Activated naive CD4-positive, alpha-beta T cell treated with anti-CD3 and anti-CD28 coated beads, Interleukin-2, amount 50 U/mL, for 72 hours (primary cell): Measurements from ENCODE around the gene ARHGEF26. TPM values are rescaled to one million over a fixed set of nuclear protein-coding genes. Genes with fewer than 3 reads are reported as not detected.
A peak's percentile ranks its signal among the peaks of the same experiment; 100 is the strongest.

Experiments used
- ATAC-seq, 2 donors: fragments of 150-1000 bp; cut with Tn5 transposase; 2 replicates each; pipeline ENCODE4 v1.10.0; 2021; ENCODE audit warnings: mild to moderate bottlenecking in 2 of 2, moderate library complexity in 2 of 2
- DNase-seq, 2 donors: peaks; one replicate each; pipeline ENCODE4 v3.0.0; 2021 to 2022; ENCODE audit warnings: low spot score in 2 of 2
- H3K27ac Mint-ChIP-seq, 2 donors: one replicate each; pipeline ENCODE4 v1.8.0; 2022; ENCODE audit warnings: mild to moderate bottlenecking in 2 of 2, mixed read lengths in 2 of 2
- H3K36me3 Mint-ChIP-seq, 2 donors: one replicate each; pipeline ENCODE4 v1.8.0; 2022; ENCODE audit warnings: mixed read lengths in 2 of 2
- H3K9me3 Mint-ChIP-seq, 2 donors: one replicate each; pipeline ENCODE4 v1.8.0; 2022; ENCODE audit warnings: mixed read lengths in 2 of 2
- total RNA-seq, 2 donors: library from RNA; stranded (reverse); gene quantifications; one replicate each; pipeline ENCODE4 v1.2.3, GENCODE V29; 2022

The ARHGEF26 gene
- total RNA-seq, 2 donors from 2014 or later = 0.19 TPM; not detected in 1

DNA sequence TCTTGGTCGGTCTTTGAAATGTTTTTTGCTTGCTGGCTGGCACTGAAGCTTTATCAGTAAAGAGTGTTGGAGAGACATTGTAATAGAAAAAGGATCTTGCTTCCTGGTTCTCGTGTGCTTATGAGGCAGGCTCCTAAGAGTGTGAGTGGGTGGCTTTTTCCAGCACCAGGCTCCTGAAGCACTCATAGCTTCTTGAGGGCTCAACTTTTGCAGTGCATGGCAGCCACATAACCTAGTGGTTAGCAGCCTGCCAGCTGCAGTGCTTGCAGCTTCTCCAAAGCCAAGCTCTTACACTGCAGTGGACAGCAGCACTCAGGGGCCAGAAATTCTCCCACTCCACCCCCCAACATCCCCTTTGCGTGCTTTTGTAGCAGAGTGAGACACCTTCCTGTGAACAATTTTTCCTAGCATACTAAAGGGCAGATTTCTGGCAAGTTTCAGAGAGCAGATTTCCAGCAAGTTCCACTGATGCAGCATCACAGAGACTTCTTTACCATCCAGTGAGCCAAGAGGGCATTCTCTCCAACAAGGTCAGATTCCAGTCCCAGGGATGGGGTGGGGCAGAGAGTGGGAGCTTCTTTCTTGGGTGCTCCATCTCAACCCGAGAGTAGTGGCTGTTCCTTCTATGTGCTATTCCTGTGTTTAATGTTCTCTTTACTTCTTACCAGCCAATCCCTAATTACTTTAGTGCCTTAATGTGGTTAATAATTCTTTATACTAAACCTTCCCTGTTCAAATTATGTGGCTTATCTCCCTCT is 15.8 kb upstream of the ARHGEF26 start:
- Mint-ChIP-seq H3K27ac (no peak overlapping the region), H3K9me3 (no peaks in the 10 kb centered on the region), H3K36me3 (no peaks in the 10 kb centered on the region)
- ATAC-seq (no peak), DNase-seq (no peak)

GRCh38 chr3:154111365-154111935 is 9.7 kb upstream of the ARHGEF26 start:
- Mint-ChIP-seq H3K9me3 (no peaks in the 10 kb centered on the region), H3K36me3 (no peaks in the 10 kb centered on the region), H3K27ac (no peak overlapping the region)
- ATAC-seq (no peak), DNase-seq (no peak)

DNA sequence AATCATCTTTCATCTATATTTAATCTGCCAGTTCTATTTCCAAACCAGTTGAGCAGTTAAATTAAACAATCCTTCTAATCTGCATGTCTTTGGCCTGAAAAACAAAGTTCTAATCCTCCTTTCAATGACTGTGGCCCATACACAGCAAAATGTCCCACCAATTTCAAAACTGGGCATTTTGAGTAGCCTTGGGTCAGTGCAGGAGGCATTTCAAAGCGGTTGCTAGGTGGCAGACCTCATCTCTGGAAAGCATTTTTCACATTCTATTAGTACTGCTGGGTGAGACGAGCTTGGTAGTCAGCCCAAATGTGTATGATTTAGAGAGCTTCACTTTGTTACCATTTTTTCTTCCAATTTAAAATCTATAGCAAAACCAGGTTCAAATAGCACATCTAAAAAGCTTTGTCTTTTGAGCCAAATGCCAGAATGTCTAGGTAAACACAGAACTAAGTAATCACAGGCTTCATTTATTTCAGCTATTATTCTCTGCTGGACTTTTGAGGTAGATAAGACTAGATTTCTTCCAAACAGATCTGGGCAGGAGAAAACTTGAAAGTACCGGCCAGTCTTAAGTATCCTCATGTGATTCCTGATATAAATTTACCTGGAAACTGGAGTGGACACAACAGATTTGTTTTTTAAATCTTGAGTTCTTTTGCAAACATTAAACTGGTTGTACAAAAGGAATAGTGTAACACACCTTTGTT is 8.9 kb upstream of the ARHGEF26 start:
- Mint-ChIP-seq H3K36me3 (no peaks in the 10 kb centered on the region), H3K27ac (no peak overlapping the region), H3K9me3 (no peaks in the 10 kb centered on the region)
- DNase-seq = no peak
- ATAC-seq = no peak

DNA sequence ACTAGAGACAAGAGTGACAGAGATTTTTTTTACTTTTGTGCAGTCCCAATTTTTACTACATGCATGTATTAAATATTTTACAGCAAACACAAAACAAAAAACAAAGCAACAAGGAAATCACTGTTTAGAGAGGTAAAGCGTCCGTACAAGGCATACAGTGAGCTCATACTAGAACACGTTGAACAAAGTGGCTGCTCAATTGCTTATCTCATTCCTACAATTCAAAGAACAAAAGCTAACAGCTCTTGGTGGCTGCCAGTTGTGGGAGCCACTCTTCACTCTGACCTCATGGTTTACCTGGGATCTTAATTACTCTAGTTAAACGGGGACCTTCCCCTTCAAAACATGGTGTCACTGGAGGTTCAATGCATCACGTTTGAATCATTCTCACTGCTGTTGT is 7.6 kb upstream of the ARHGEF26 start:
- Mint-ChIP-seq H3K36me3 (no peaks in the 10 kb centered on the region), H3K9me3 (no peaks in the 10 kb centered on the region), H3K27ac (no peak overlapping the region)
- ATAC-seq (no peak), DNase-seq (no peak)

GRCh38 chr3:154115332-154115731 is 5.9 kb upstream of the ARHGEF26 start:
- no peak overlapping the region for H3K27ac Mint-ChIP-seq
- peaks cover 0 to 4% of the 10 kb centered on the region in 2 donors for H3K36me3 Mint-ChIP-seq
- no peaks in the 10 kb centered on the region for H3K9me3 Mint-ChIP-seq
- ATAC-seq = no peak
- no peak for DNase-seq

- no peak for ATAC-seq
- Mint-ChIP-seq H3K27ac (no peak overlapping the region), H3K9me3 (no peaks in the 10 kb centered on the region), H3K36me3 (peaks cover 6 to 8% of the 10 kb centered on the region in 2 donors)
- no peak for DNase-seq
Measured at GRCh38 chr3:154119951-154120350, 1.2 kb upstream of the ARHGEF26 start.

- DNase-seq = peak in 1 of 2 donors; percentile 28
- H3K9me3 Mint-ChIP-seq = no peaks in the 10 kb centered on the region
- peak; percentile 34 to 58 for ATAC-seq
- peaks cover 6 to 8% of the 10 kb centered on the region in 2 donors for H3K36me3 Mint-ChIP-seq
- H3K27ac Mint-ChIP-seq = no peak overlapping the region
Measured at GRCh38 chr3:154121701-154122551, 736 bp downstream of the ARHGEF26 start.

- no peaks in the 10 kb centered on the region for H3K9me3 Mint-ChIP-seq
- peaks cover 6 to 8% of the 10 kb centered on the region in 2 donors for H3K36me3 Mint-ChIP-seq
- DNase-seq (no peak), ATAC-seq (no peak)
- no peak overlapping the region for H3K27ac Mint-ChIP-seq
Measured at GRCh38 chr3:154122552-154122911, 1.3 kb downstream of the ARHGEF26 start.

GRCh38 chr3:154122912-154123559 is 1.8 kb downstream of the ARHGEF26 start:
- DNase-seq = no peak
- no peak for ATAC-seq
- no peak overlapping the region for H3K27ac Mint-ChIP-seq
- peaks cover 6 to 8% of the 10 kb centered on the region in 2 donors for H3K36me3 Mint-ChIP-seq
- H3K9me3 Mint-ChIP-seq = no peaks in the 10 kb centered on the region

GRCh38 chr3:154123906-154124305 is 2.7 kb downstream of the ARHGEF26 start:
- H3K9me3 Mint-ChIP-seq = no peaks in the 10 kb centered on the region
- peaks cover 6 to 8% of the 10 kb centered on the region in 2 donors for H3K36me3 Mint-ChIP-seq
- H3K27ac Mint-ChIP-seq = no peak overlapping the region
- ATAC-seq = no peak
- DNase-seq = no peak

DNA sequence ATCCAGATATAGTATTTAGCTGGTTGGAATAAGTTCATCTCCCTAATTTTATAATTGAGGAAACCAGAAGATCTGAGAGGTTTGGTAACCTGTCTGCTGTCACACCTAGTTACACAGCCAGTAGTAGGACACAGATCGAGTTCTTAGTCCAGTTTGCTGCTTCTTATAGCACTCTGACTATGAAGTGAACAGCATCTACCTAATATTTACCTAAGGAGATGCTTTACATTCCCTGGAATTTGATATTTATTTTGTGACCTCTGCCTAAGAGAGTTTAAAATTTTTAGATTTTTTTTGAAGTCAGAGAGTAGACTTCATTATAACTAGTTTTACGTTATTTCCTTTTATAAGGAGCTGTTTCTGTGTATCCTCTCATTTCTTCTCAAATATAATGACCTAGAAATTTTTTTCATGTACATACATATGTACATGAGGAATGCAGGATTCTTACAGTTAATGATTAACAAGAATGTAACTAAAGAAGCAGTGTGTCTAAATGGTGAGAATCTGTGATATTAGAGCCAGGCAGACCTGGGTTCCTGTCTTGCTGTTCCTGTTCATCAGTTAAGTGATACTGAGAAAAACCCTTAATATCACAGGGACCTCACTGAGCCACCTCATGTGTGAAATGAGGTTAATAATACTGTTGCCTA is 4.3 kb downstream of the ARHGEF26 start:
- ATAC-seq (no peak), DNase-seq (no peak)
- H3K27ac Mint-ChIP-seq = no peak overlapping the region
- H3K36me3 Mint-ChIP-seq = peaks cover 4 to 6% of the 10 kb centered on the region in 2 donors
- no peaks in the 10 kb centered on the region for H3K9me3 Mint-ChIP-seq

DNA sequence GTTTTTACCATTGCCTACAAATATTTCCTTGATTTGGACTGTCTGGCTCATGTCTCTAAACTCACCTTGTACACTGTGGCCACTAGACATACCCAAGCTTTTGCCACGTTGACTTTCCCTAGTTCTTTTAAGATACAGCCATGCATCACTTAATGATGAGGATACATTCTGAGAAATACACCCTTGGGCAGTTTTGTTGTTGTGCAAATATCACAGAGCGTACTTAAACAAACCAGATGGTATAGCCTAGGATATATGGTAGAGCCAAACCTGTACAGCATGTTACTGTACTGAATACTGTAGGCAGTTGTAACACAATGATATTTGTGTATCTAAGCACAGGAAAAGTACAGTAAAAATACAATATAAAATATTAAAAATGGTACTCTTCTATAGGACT is 5.5 kb downstream of the ARHGEF26 start:
- no peak overlapping the region for H3K27ac Mint-ChIP-seq
- no peak for DNase-seq
- no peaks in the 10 kb centered on the region for H3K9me3 Mint-ChIP-seq
- no peak for ATAC-seq
- peaks cover 4 to 6% of the 10 kb centered on the region in 2 donors for H3K36me3 Mint-ChIP-seq

GRCh38 chr3:154129625-154130024 is 8.4 kb downstream of the ARHGEF26 start:
- ATAC-seq = no peak
- no peaks in the 10 kb centered on the region for H3K36me3 Mint-ChIP-seq

GRCh38 chr3:154130540-154130939 is 9.3 kb downstream of the ARHGEF26 start:
- no peak overlapping the region for H3K27ac Mint-ChIP-seq
- DNase-seq (no peak), ATAC-seq (no peak)
- no peaks in the 10 kb centered on the region for H3K36me3 Mint-ChIP-seq
- H3K9me3 Mint-ChIP-seq = no peaks in the 10 kb centered on the region

More at GRCh38 chr3:154129625-154130024, 8.4 kb downstream of the ARHGEF26 start:
- DNase-seq = no peak
- H3K27ac Mint-ChIP-seq = no peak overlapping the region
- no peaks in the 10 kb centered on the region for H3K9me3 Mint-ChIP-seq

- H3K9me3 Mint-ChIP-seq = no peaks in the 10 kb centered on the region
- H3K36me3 Mint-ChIP-seq = no peaks in the 10 kb centered on the region
- no peak for DNase-seq
- ATAC-seq = no peak
- no peak overlapping the region for H3K27ac Mint-ChIP-seq
Measured at GRCh38 chr3:154131830-154132229, 10.6 kb downstream of the ARHGEF26 start.
